Measurements from ENCODE around the gene FOXE1.

The FOXE1 gene

GRCh38 chr9:97858393-97858713 lies 5.3 kb downstream of the FOXE1 start:
- no peak overlapping the region for H3K27ac ChIP-seq
- TF ChIP-seq CTCF (conservative IDR thresholded peaks at IDR 0.05) (no peak), ZFX (IDR thresholded peaks at IDR 0.05) (no peak)

- no peak for TF ChIP-seq CTCF (conservative IDR thresholded peaks at IDR 0.05)
- no peak for TF ChIP-seq ZFX (IDR thresholded peaks at IDR 0.05)
- H3K27ac ChIP-seq = no peak overlapping the region
These were observed 5.8 kb downstream of the FOXE1 start for GRCh38 chr9:97858826-97859225.

- TF ChIP-seq ZFX (IDR thresholded peaks at IDR 0.05) (no peak), CTCF (conservative IDR thresholded peaks at IDR 0.05) (no peak)
- no peak overlapping the region for H3K27ac ChIP-seq
These were observed 6.3 kb downstream of the FOXE1 start for GRCh38 chr9:97859346-97859745.

- TF ChIP-seq CTCF (conservative IDR thresholded peaks at IDR 0.05) (no peak), ZFX (IDR thresholded peaks at IDR 0.05) (no peak)
- H3K27ac ChIP-seq = no peak overlapping the region
These were observed 7.6 kb downstream of the FOXE1 start for GRCh38 chr9:97860451-97861147.

- TF ChIP-seq ZFX (IDR thresholded peaks at IDR 0.05) (no peak), CTCF (conservative IDR thresholded peaks at IDR 0.05) (no peak)
- H3K27ac ChIP-seq = no peak overlapping the region
These were observed 8.1 kb downstream of the FOXE1 start for GRCh38 chr9:97861148-97861475.

- TF ChIP-seq CTCF (conservative IDR thresholded peaks at IDR 0.05) (no peak), ZFX (IDR thresholded peaks at IDR 0.05) (no peak)
These were observed 10.3 kb downstream of the FOXE1 start for GRCh38 chr9:97863314-97863713.

GRCh38 chr9:97864396-97864795 lies 11.4 kb downstream of the FOXE1 start:
- H3K27ac ChIP-seq = no peak overlapping the region
- TF ChIP-seq ZFX (IDR thresholded peaks at IDR 0.05) (no peak), CTCF (conservative IDR thresholded peaks at IDR 0.05) (no peak)

More at GRCh38 chr9:97863314-97863713, 10.3 kb downstream of the FOXE1 start:
- no peak overlapping the region for H3K27ac ChIP-seq

All from C4-2B (cell line).